Loucy (cell line): ENCODE data around the gene TACC2.

ENCODE experiments used
- H2AFZ ChIP-seq: fragments of 200-600 bp; sonication (generic); 2 replicates; pipeline ENCODE4 v1.6.0; 2016; ENCODE audit warnings: antibody characterized with exemption, mild to moderate bottlenecking, low read length, moderate library complexity
- H3F3A ChIP-seq: fragments of 200-600 bp; 2 replicates; pipeline ENCODE4 v1.6.0; 2016; ENCODE audit warnings: antibody characterized with exemption, low read depth, mild to moderate bottlenecking
- H3K27me3 ChIP-seq: fragments of 200-600 bp; sonication (generic); 2 replicates; pipeline ENCODE4 v1.6.1; 2014; ENCODE audit warnings: low read length, mild to moderate bottlenecking; ENCODE audit not compliant: insufficient read depth, poor library complexity, severe bottlenecking
- H3K36me3 ChIP-seq: fragments of 200-600 bp; sonication (generic); 2 replicates; pipeline ENCODE4 v1.6.1; 2016; ENCODE audit warnings: low read length; ENCODE audit not compliant: insufficient read depth
- H3K4me1 ChIP-seq: fragments of 200-600 bp; sonication (generic); 2 replicates; pipeline ENCODE4 v1.5.1; 2014; ENCODE audit warnings: low read length, mild to moderate bottlenecking; ENCODE audit not compliant: insufficient read depth, poor library complexity, severe bottlenecking
- H3K4me2 ChIP-seq: fragments of 200-600 bp; sonication (generic); 2 replicates; pipeline ENCODE4 v1.6.0; 2014; ENCODE audit warnings: antibody characterized with exemption, low read length, low read depth, mild to moderate bottlenecking; ENCODE audit not compliant: poor library complexity, severe bottlenecking
- H3K4me3 ChIP-seq: fragments of 200-600 bp; sonication (generic); 2 replicates; pipeline ENCODE4 v1.5.1; 2014; ENCODE audit warnings: low read length, mild to moderate bottlenecking, mixed read lengths; ENCODE audit not compliant: poor library complexity, severe bottlenecking
- H3K79me2 ChIP-seq: fragments of 200-600 bp; sonication (generic); 2 replicates; pipeline ENCODE4 v1.6.1; 2014; ENCODE audit warnings: low read length; ENCODE audit not compliant: insufficient read depth
- H3K9ac ChIP-seq: fragments of 200-600 bp; sonication (generic); 2 replicates; pipeline ENCODE4 v1.6.0; 2014; ENCODE audit warnings: mild to moderate bottlenecking, low read depth, low read length, moderate library complexity; ENCODE audit not compliant: poor library complexity, severe bottlenecking
- H3K9me2 ChIP-seq: fragments of 200-600 bp; sonication (generic); replicated peaks from 2 replicates; pipeline ENCODE4 v1.6.1; 2016; ENCODE audit warnings: low read depth, low read length, mixed read lengths
- H3K9me3 ChIP-seq: fragments of 200-600 bp; sonication (generic); 2 replicates; pipeline ENCODE4 v1.6.1; 2014; ENCODE audit warnings: mild to moderate bottlenecking, antibody characterized with exemption, low read length, low read depth; ENCODE audit not compliant: insufficient read depth
- H4K20me1 ChIP-seq: fragments of 200-600 bp; sonication (generic); 2 replicates; pipeline ENCODE4 v1.6.0; 2014; ENCODE audit warnings: antibody characterized with exemption, low read length, mild to moderate bottlenecking; ENCODE audit not compliant: insufficient read depth, poor library complexity, severe bottlenecking
- CTCF ChIP-seq: fragments of 200-600 bp; sonication (generic); conservative IDR thresholded peaks from 2 replicates; pipeline ENCODE4 v1.5.1; 2014; ENCODE audit warnings: mild to moderate bottlenecking, antibody characterized with exemption, low read length
- EZH2phosphoT487 ChIP-seq: fragments of 200-600 bp; IDR thresholded peaks from 2 replicates; pipeline ENCODE4 v1.6.1; 2018; ENCODE audit warnings: antibody characterized with exemption, mild to moderate bottlenecking, moderate library complexity, borderline replicate concordance

The TACC2 gene

GRCh38 chr10:122056431-122057094, 67.6 kb downstream of the TACC2 start:
- Histone ChIP-seq H3K36me3 (no peaks in the 10 kb centered on the region), H2AFZ (no peak overlapping the region), H3K4me1 (no peaks in the 10 kb centered on the region), H3K9ac (no peak overlapping the region), H3K9me3 (peaks cover 5% of the 10 kb centered on the region; the same call in 1 of the 2 replicates), H3K9me2 (no peaks in the 10 kb centered on the region), H3F3A (no peaks in the 10 kb centered on the region), H3K4me3 (no peak overlapping the region), H4K20me1 (no peaks in the 10 kb centered on the region), H3K79me2 (no peaks in the 10 kb centered on the region), H3K4me2 (no peak overlapping the region), H3K27me3 (no peaks in the 10 kb centered on the region)
- TF ChIP-seq EZH2phosphoT487 (no peak), CTCF (no peak)

GRCh38 chr10:122057841-122058413, 69.0 kb downstream of the TACC2 start:
- Histone ChIP-seq H3K27me3 (no peaks in the 10 kb centered on the region), H3K9me3 (peaks cover 5% of the 10 kb centered on the region; the same call in 1 of the 2 replicates), H4K20me1 (no peaks in the 10 kb centered on the region), H3K79me2 (no peaks in the 10 kb centered on the region), H2AFZ (no peak overlapping the region), H3K4me1 (no peaks in the 10 kb centered on the region), H3K9ac (no peak overlapping the region), H3K36me3 (no peaks in the 10 kb centered on the region), H3K4me3 (no peak overlapping the region), H3K4me2 (no peak overlapping the region), H3K9me2 (no peaks in the 10 kb centered on the region), H3F3A (no peaks in the 10 kb centered on the region)
- TF ChIP-seq CTCF (no peak), EZH2phosphoT487 (no peak)

- no peaks in the 10 kb centered on the region for H3K79me2 ChIP-seq
- H3K4me2 ChIP-seq = no peak overlapping the region
- no peaks in the 10 kb centered on the region for H3F3A ChIP-seq
- TF ChIP-seq EZH2phosphoT487 = no peak
- TF ChIP-seq CTCF = no peak
- no peaks in the 10 kb centered on the region for H3K4me1 ChIP-seq
- H3K9me2 ChIP-seq = no peaks in the 10 kb centered on the region
- no peaks in the 10 kb centered on the region for H4K20me1 ChIP-seq
- H2AFZ ChIP-seq = no peak overlapping the region
- H3K9me3 ChIP-seq = no peaks in the 10 kb centered on the region; the same call in 1 of the 2 replicates
- no peaks in the 10 kb centered on the region for H3K36me3 ChIP-seq
- no peak overlapping the region for H3K9ac ChIP-seq
- no peaks in the 10 kb centered on the region for H3K27me3 ChIP-seq
- H3K4me3 ChIP-seq = no peak overlapping the region
These were observed 71.3 kb downstream of the TACC2 start for GRCh38 chr10:122060250-122060649.
